HEK293 (cell line): ENCODE measurements around the gene AQP5.

Experiments used
- CTCF ChIA-PET: fragments of 350-600 bp; formaldehyde crosslinking; extraction: SDS; loops from one replicate; lab custom pipeline; 2021; ENCODE audit warnings: antibody characterized with exemption; lab: Yijun Ruan, JAX
- POLR2A ChIA-PET: fragments of 300-600 bp; formaldehyde crosslinking; extraction: SDS; loops from one replicate; lab custom pipeline; 2020; ENCODE audit warnings: antibody characterized with exemption, inconsistent platforms; lab: Yijun Ruan, JAX
- H3K27ac ChIP-seq: fragments of 200-500 bp; sonication (Bioruptor generic); 2 replicates; pipeline ENCODE4 v1.5.1; 2014; ENCODE audit warnings: low read depth, low read length, control low read depth, inconsistent platforms; ENCODE audit errors: extremely low read depth
- H3K36me3 ChIP-seq, 2 experiments: fragments of 200-500 bp in 1 of 2; sonication (Bioruptor generic) in 1 of 2; 1 replicate in 1 of 2; 2 replicates in 1 of 2; pipeline ENCODE4 v1.5.1; 2014 to 2017; ENCODE audit warnings: inconsistent platforms in 2 of 2, low read length in 2 of 2; ENCODE audit not compliant: control insufficient read depth in 2 of 2, insufficient read depth in 1 of 2
- H3K4me1 ChIP-seq: fragments of 200-500 bp; sonication (Bioruptor generic); 2 replicates; pipeline ENCODE4 v1.5.1; 2014; ENCODE audit warnings: mild to moderate bottlenecking, low read length, inconsistent platforms; ENCODE audit not compliant: control insufficient read depth, insufficient read depth
- H3K4me3 ChIP-seq: 2 replicates; pipeline ENCODE4 v1.5.1; 2011; ENCODE audit warnings: low read depth, mild to moderate bottlenecking, control low read depth, low read length, moderate library complexity
- H3K9me3 ChIP-seq: fragments of 200-500 bp; sonication (Bioruptor generic); 2 replicates; pipeline ENCODE4 v1.5.1; 2014; ENCODE audit warnings: low read depth, low read length, inconsistent platforms; ENCODE audit not compliant: control insufficient read depth, insufficient read depth
- GLI4 ChIP-seq: fragments of 450-650 bp; formaldehyde crosslinking; IDR thresholded peaks from 2 replicates; pipeline ENCODE4 v1.5.1; 2016; ENCODE audit warnings: missing biosample characterization, missing genetic modification characterization
- MZF1 ChIP-seq: fragments of 450-650 bp; formaldehyde crosslinking; IDR thresholded peaks from 2 replicates; pipeline ENCODE4 v1.5.1; 2017; ENCODE audit warnings: missing biosample characterization, missing genetic modification characterization, borderline replicate concordance
- REPIN1 ChIP-seq: fragments of 450-650 bp; formaldehyde crosslinking; IDR thresholded peaks from 2 replicates; pipeline ENCODE4 v1.5.1; 2017; ENCODE audit warnings: missing biosample characterization, missing genetic modification characterization, low read depth
- SALL2 ChIP-seq: fragments of 450-650 bp; formaldehyde crosslinking; IDR thresholded peaks from 2 replicates; pipeline ENCODE4 v1.5.0; 2017; ENCODE audit warnings: missing biosample characterization, mild to moderate bottlenecking, missing genetic modification characterization, borderline replicate concordance
- ZFP41 ChIP-seq: fragments of 450-650 bp; formaldehyde crosslinking; IDR thresholded peaks from 2 replicates; pipeline ENCODE4 v1.5.1; 2016; ENCODE audit warnings: missing biosample characterization, missing genetic modification characterization, borderline replicate concordance
- ZNF140 ChIP-seq: fragments of 450-650 bp; formaldehyde crosslinking; IDR thresholded peaks from 2 replicates; pipeline ENCODE4 v1.5.1; 2016; ENCODE audit warnings: missing biosample characterization, missing genetic modification characterization
- ZNF202 ChIP-seq: fragments of 450-650 bp; formaldehyde crosslinking; IDR thresholded peaks from 2 replicates; pipeline ENCODE4 v1.5.1; 2016; ENCODE audit warnings: missing biosample characterization, missing genetic modification characterization, borderline replicate concordance
- ZNF324 ChIP-seq: fragments of 450-650 bp; formaldehyde crosslinking; IDR thresholded peaks from 2 replicates; pipeline ENCODE4 v1.5.1; 2016; ENCODE audit warnings: missing biosample characterization, missing genetic modification characterization
- ZNF341 ChIP-seq: fragments of 450-650 bp; formaldehyde crosslinking; IDR thresholded peaks from 2 replicates; pipeline ENCODE4; 2016; ENCODE audit warnings: low read depth, missing biosample characterization, missing genetic modification characterization
- ZNF426 ChIP-seq: fragments of 450-650 bp; formaldehyde crosslinking; IDR thresholded peaks from 2 replicates; pipeline ENCODE4 v1.5.1; 2017; ENCODE audit warnings: missing biosample characterization, missing genetic modification characterization, mild to moderate bottlenecking, inconsistent platforms, moderate library complexity
- ZNF433 ChIP-seq: fragments of 450-650 bp; formaldehyde crosslinking; IDR thresholded peaks from 2 replicates; pipeline ENCODE4 v1.5.1; 2016; ENCODE audit warnings: missing biosample characterization, missing genetic modification characterization, low read depth
- ZNF510 ChIP-seq: fragments of 450-650 bp; formaldehyde crosslinking; IDR thresholded peaks from 2 replicates; pipeline ENCODE4 v1.5.1; 2018; ENCODE audit warnings: mild to moderate bottlenecking, missing genetic modification characterization, missing biosample characterization; ENCODE audit not compliant: insufficient replicate concordance
- ZNF514 ChIP-seq: fragments of 450-650 bp; formaldehyde crosslinking; IDR thresholded peaks from 2 replicates; pipeline ENCODE4 v1.5.1; 2016; ENCODE audit warnings: missing biosample characterization, missing genetic modification characterization
- ZNF555 ChIP-seq: fragments of 450-650 bp; formaldehyde crosslinking; conservative IDR thresholded peaks from 2 replicates; pipeline ENCODE4 v1.5.1; 2017; ENCODE audit warnings: missing biosample characterization, mild to moderate bottlenecking, missing genetic modification characterization, inconsistent platforms
- ZNF571 ChIP-seq: fragments of 450-650 bp; formaldehyde crosslinking; IDR thresholded peaks from 2 replicates; pipeline ENCODE4 v1.5.0; 2017; ENCODE audit warnings: missing biosample characterization, missing genetic modification characterization
- ZNF585B ChIP-seq: fragments of 450-650 bp; formaldehyde crosslinking; IDR thresholded peaks from 2 replicates; pipeline ENCODE4 v1.5.1; 2016; ENCODE audit warnings: missing biosample characterization, missing genetic modification characterization
- ZNF701 ChIP-seq: fragments of 450-650 bp; formaldehyde crosslinking; IDR thresholded peaks from 2 replicates; pipeline ENCODE4 v1.5.1; 2016; ENCODE audit warnings: missing biosample characterization, missing genetic modification characterization

AQP5 gene

GRCh38 chr12:49952391-49953055 lies 9.1 kb upstream of the AQP5 start:
- TF ChIP-seq ZNF514 (tag by site-specific recombination): no peak
- TF ChIP-seq ZNF585B (tag by site-specific recombination): no peak
- TF ChIP-seq REPIN1 (tag by site-specific recombination): no peak
- no peak for TF ChIP-seq ZNF555 (tag by site-specific recombination)
- TF ChIP-seq SALL2 (tag by site-specific recombination): no peak
- no peak for TF ChIP-seq ZFP41 (tag by site-specific recombination)
- no peak for TF ChIP-seq ZNF426 (tag by site-specific recombination)
- Histone ChIP-seq H3K36me3 (no peaks in the 10 kb centered on the region), H3K9me3 (no peaks in the 10 kb centered on the region), H3K4me3 (no peak overlapping the region), H3K27ac (no peak overlapping the region), H3K4me1 (no peaks in the 10 kb centered on the region)
- ChIA-PET CTCF (interaction anchor here (2.4 kb wide), 1 partner anchor 14 kb away, joined by 8 read pairs; no protein-coding TSS in a partner anchor), POLR2A (no interaction called here)

GRCh38 chr12:49953151-49953550 lies 8.5 kb upstream of the AQP5 start:
- POLR2A ChIA-PET: interaction anchor here (1.2 kb wide), 1 partner anchor 12 kb away, joined by 4 read pairs; no protein-coding TSS in a partner anchor

GRCh38 chr12:49953961-49954846 lies 7.5 kb upstream of the AQP5 start:
- Histone ChIP-seq H3K9me3 (no peaks in the 10 kb centered on the region), H3K4me1 (no peaks in the 10 kb centered on the region), H3K36me3 (no peaks in the 10 kb centered on the region), H3K27ac (no peak overlapping the region), H3K4me3 (no peak overlapping the region)
- ChIA-PET CTCF (interaction anchor here (0.8 to 2.4 kb wide), 4 partner anchors 8 to 85 kb away, joined by 3 to 13 read pairs (median 8); no protein-coding TSS in a partner anchor), POLR2A (interaction anchor here (1.2 kb wide), 1 partner anchor 11 kb away, joined by 4 read pairs; no protein-coding TSS in a partner anchor)
- TF ChIP-seq ZNF341 (tag by site-specific recombination) (peak; percentile 88), ZNF510 (tag by site-specific recombination) (no peak)

More at GRCh38 chr12:49953151-49953550, 8.5 kb upstream of the AQP5 start:
- Histone ChIP-seq H3K9me3 (no peaks in the 10 kb centered on the region), H3K4me3 (no peak overlapping the region), H3K4me1 (no peaks in the 10 kb centered on the region), H3K27ac (no peak overlapping the region), H3K36me3 (no peaks in the 10 kb centered on the region)
- TF ChIP-seq ZNF571 (tag by site-specific recombination): no peak
- no peak for TF ChIP-seq ZNF324 (tag by site-specific recombination)
- TF ChIP-seq ZNF433 (tag by site-specific recombination): no peak
- TF ChIP-seq ZNF140 (tag by site-specific recombination): no peak
- TF ChIP-seq GLI4 (tag by site-specific recombination): no peak
- TF ChIP-seq ZNF701 (tag by site-specific recombination): no peak
- no peak for TF ChIP-seq ZNF202 (tag by site-specific recombination)
- TF ChIP-seq MZF1 (tag by site-specific recombination): no peak
- CTCF ChIA-PET: interaction anchor here (0.8 to 2.4 kb wide), 3 partner anchors 7 to 86 kb away, joined by 3 to 8 read pairs (median 7); no protein-coding TSS in a partner anchor
